Suprapubic skin (tissue), 4 donors: Measurements from ENCODE around the gene DIO3.

Experiments used
- CTCF ChIP-seq, 2 donors: fragments of 200-600 bp in 1 of 2; fragments of 450-650 bp in 1 of 2; sonication (generic) in 1 of 2; IDR thresholded peaks; one replicate each; pipeline ENCODE4 v1.5.1; 2016 to 2019; ENCODE audit warnings: antibody characterized with exemption in 2 of 2, mild to moderate bottlenecking in 1 of 2, moderate library complexity in 1 of 2
- EP300 ChIP-seq: sonication (generic); formaldehyde crosslinking; IDR thresholded peaks from one replicate; pipeline ENCODE4 v1.6.1; 2017; ENCODE audit warnings: antibody characterized with exemption
- POLR2A ChIP-seq, 2 donors: fragments of 450-650 bp; IDR thresholded peaks; one replicate each; pipeline ENCODE4 v1.6.1; 2017; ENCODE audit warnings: antibody characterized with exemption in 2 of 2, mild to moderate bottlenecking in 2 of 2, moderate library complexity in 2 of 2
- POLR2AphosphoS5 ChIP-seq, 3 donors: sonication (generic); formaldehyde crosslinking; IDR thresholded peaks; one replicate each; pipeline ENCODE4 v1.6.1; 2017; ENCODE audit warnings: antibody characterized with exemption in 3 of 3

GRCh38 chr14:101600891-101601605 is 39.8 kb downstream of the DIO3 start:
- TF ChIP-seq CTCF (IDR thresholded peaks at IDR 0.05), result no peak
- no peak for TF ChIP-seq EP300
- no peak for TF ChIP-seq POLR2AphosphoS5 (IDR thresholded peaks at IDR 0.05)
- TF ChIP-seq POLR2A (IDR thresholded peaks at IDR 0.05), result no peak
